ENCODE measurements around the gene GPR157.

Gene GPR157

GRCh38 chr1:9128520-9129265 is at the start of gene GPR157:
Gene GPR157 (minus strand): TSS chr1:9129102. CDS start chr1:9129027, 75 bp downstream.
- H3K27ac ChIP-seq = peak within 1 kb of the TSS; percentile 83
- POLR2A ChIA-PET (ENCODE audit: low non-redundant PET) = interaction anchor here (1.6 kb wide), 1 partner anchor 10 kb away, joined by 3 read pairs; no protein-coding TSS in a partner anchor
- CTCF ChIA-PET = interaction anchor here (0.6 to 2.0 kb wide), 4 partner anchors 13 to 359 kb away, joined by 3 to 10 read pairs (median 6); no protein-coding TSS in a partner anchor
- peak; percentile 13 for DNase-seq (ENCODE audit: low spot score)
- no peak for TF ChIP-seq CTCF (conservative IDR thresholded peaks at IDR 0.05; ENCODE audit: low read depth)

GRCh38 chr1:9174762-9175161 is 45.9 kb upstream of the GPR157 start:
- TF ChIP-seq CTCF (conservative IDR thresholded peaks at IDR 0.05; ENCODE audit: low read depth) = no peak
- POLR2A ChIA-PET (ENCODE audit: low non-redundant PET) = no interaction called here
- DNase-seq (ENCODE audit: low spot score) = no peak

GRCh38 chr1:9174243-9174642 is 45.3 kb upstream of the GPR157 start:
- POLR2A ChIA-PET (ENCODE audit: low non-redundant PET) = no interaction called here
- CTCF ChIA-PET = no interaction called here
- DNase-seq (ENCODE audit: low spot score) = no peak
- TF ChIP-seq CTCF (conservative IDR thresholded peaks at IDR 0.05; ENCODE audit: low read depth) = no peak
- no peak overlapping the region for H3K27ac ChIP-seq

More at GRCh38 chr1:9174762-9175161, 45.9 kb upstream of the GPR157 start:
- no peak overlapping the region for H3K27ac ChIP-seq
- CTCF ChIA-PET = no interaction called here

GRCh38 chr1:9169601-9170137 is 40.8 kb upstream of the GPR157 start:
- DNase-seq (ENCODE audit: low spot score) = no peak
- POLR2A ChIA-PET (ENCODE audit: low non-redundant PET) = no interaction called here
- no peak overlapping the region for H3K27ac ChIP-seq
- CTCF ChIA-PET = interaction anchor here (1.0 kb wide), 1 partner anchor 11 kb away, joined by 4 read pairs; no protein-coding TSS in a partner anchor
- TF ChIP-seq CTCF (conservative IDR thresholded peaks at IDR 0.05; ENCODE audit: low read depth) = no peak

GRCh38 chr1:9167638-9168037 is 38.7 kb upstream of the GPR157 start:
- DNase-seq (ENCODE audit: low spot score) = no peak
- POLR2A ChIA-PET (ENCODE audit: low non-redundant PET) = no interaction called here
- H3K27ac ChIP-seq = no peak overlapping the region
- CTCF ChIA-PET = interaction anchor here (1.9 kb wide), 1 partner anchor 13 kb away, joined by 9 read pairs; no protein-coding TSS in a partner anchor
- TF ChIP-seq CTCF (conservative IDR thresholded peaks at IDR 0.05; ENCODE audit: low read depth) = no peak

- TF ChIP-seq CTCF (conservative IDR thresholded peaks at IDR 0.05; ENCODE audit: low read depth) = no peak
- no peak overlapping the region for H3K27ac ChIP-seq
- ChIA-PET CTCF (interaction anchor here (1.9 kb wide), 1 partner anchor 14 kb away, joined by 9 read pairs; no protein-coding TSS in a partner anchor), POLR2A (ENCODE audit: low non-redundant PET) (no interaction called here)
- DNase-seq (ENCODE audit: low spot score) = no peak
These were observed 37.7 kb upstream of the GPR157 start for GRCh38 chr1:9166289-9167235.
